ENCODE results near the gene LSM7.

GRCh38 chr19:2288338-2288817 lies 40.0 kb downstream of the LSM7 start:
- no peak for TF ChIP-seq CTCF (IDR thresholded peaks at IDR 0.05)
- TF ChIP-seq POLR2AphosphoS5 (IDR thresholded peaks at IDR 0.05) = no peak
- no peak for TF ChIP-seq POLR2A (IDR thresholded peaks at IDR 0.05; ENCODE audit: low read depth)

Measured in esophagus muscularis mucosa (tissue), 3 donors.